Astrocyte (in vitro differentiated cells and primary cell): ENCODE data around the gene TMEM130. TPM values are rescaled to one million over a fixed set of nuclear protein-coding genes. Genes with fewer than 3 reads are reported as not detected.

ENCODE experiments used
- DNase-seq: peaks from one replicate; pipeline ENCODE4 v3.0.0-alpha.2; 2010; ENCODE audit warnings: low read depth
- FAIRE-seq: peaks from 2 replicates; lab custom pipeline; 2011; peaks lifted over from hg19 to GRCh38; lab: Jason Lieb, UNC
- H2AFZ ChIP-seq: 2 replicates; pipeline ENCODE4 v1.6.0; 2012; ENCODE audit warnings: low read depth, low read length, inconsistent platforms
- H3K27ac ChIP-seq: 2 replicates; pipeline ENCODE4 v1.5.1; 2011; ENCODE audit warnings: low read depth, low read length, inconsistent platforms
- H3K27me3 ChIP-seq: 2 replicates; pipeline ENCODE4 v1.6.0; 2011; ENCODE audit warnings: low read length, inconsistent platforms; ENCODE audit not compliant: insufficient read depth
- H3K36me3 ChIP-seq: 2 replicates; pipeline ENCODE4 v1.5.1; 2011; ENCODE audit warnings: low read length, inconsistent platforms; ENCODE audit not compliant: insufficient read depth
- H3K4me1 ChIP-seq: 2 replicates; pipeline ENCODE4 v1.5.1; 2011; ENCODE audit warnings: low read length, inconsistent platforms; ENCODE audit not compliant: insufficient read depth
- H3K4me2 ChIP-seq: 2 replicates; pipeline ENCODE4 v1.6.0; 2012; ENCODE audit warnings: low read length, inconsistent platforms
- H3K4me3 ChIP-seq: 2 replicates; pipeline ENCODE4 v1.5.1; 2011; ENCODE audit warnings: low read depth, mild to moderate bottlenecking, low read length, inconsistent platforms; ENCODE audit not compliant: insufficient read depth
- H3K79me2 ChIP-seq: 2 replicates; pipeline ENCODE4 v1.6.0; 2012; ENCODE audit warnings: mild to moderate bottlenecking, low read length, inconsistent platforms; ENCODE audit not compliant: insufficient read depth
- H3K9ac ChIP-seq: 2 replicates; pipeline ENCODE4 v1.6.0; 2012; ENCODE audit warnings: mild to moderate bottlenecking, low read length, inconsistent platforms
- H3K9me3 ChIP-seq: 2 replicates; pipeline ENCODE4 v1.5.1; 2012; ENCODE audit warnings: low read depth, mild to moderate bottlenecking, low read length, inconsistent platforms; ENCODE audit not compliant: insufficient read depth
- H4K20me1 ChIP-seq: 2 replicates; pipeline ENCODE4 v1.6.0; 2012; ENCODE audit warnings: low read length, inconsistent platforms; ENCODE audit not compliant: insufficient read depth
- H3K27ac Mint-ChIP-seq: one replicate; pipeline ENCODE4 v1.8.0; 2021; ENCODE audit warnings: mild to moderate bottlenecking, mixed read lengths; ENCODE audit not compliant: unreplicated experiment
- H3K27me3 Mint-ChIP-seq: one replicate; pipeline ENCODE4 v1.8.0; 2021; ENCODE audit warnings: low read depth, mixed read lengths; ENCODE audit not compliant: unreplicated experiment
- H3K36me3 Mint-ChIP-seq: one replicate; pipeline ENCODE4 v1.8.0; 2021; ENCODE audit warnings: low read depth, mixed read lengths; ENCODE audit not compliant: unreplicated experiment
- H3K4me1 Mint-ChIP-seq: one replicate; pipeline ENCODE4 v1.8.0; 2021; ENCODE audit warnings: low read depth, mixed read lengths; ENCODE audit not compliant: unreplicated experiment
- H3K4me3 Mint-ChIP-seq: one replicate; pipeline ENCODE4 v1.8.0; 2021; ENCODE audit warnings: mild to moderate bottlenecking, moderate library complexity, mixed read lengths; ENCODE audit not compliant: unreplicated experiment
- H3K9me3 Mint-ChIP-seq: one replicate; pipeline ENCODE4 v1.8.0; 2021; ENCODE audit warnings: mild to moderate bottlenecking, mixed read lengths; ENCODE audit not compliant: unreplicated experiment
- CTCF ChIP-seq: IDR thresholded peaks from 2 replicates; pipeline ENCODE4 v1.5.1; 2011; ENCODE audit warnings: low read depth, mild to moderate bottlenecking, inconsistent platforms, low read length, moderate library complexity; ENCODE audit not compliant: insufficient read depth
- EZH2 ChIP-seq: IDR thresholded peaks from 2 replicates; pipeline ENCODE4 v1.6.1; 2012; ENCODE audit warnings: mild to moderate bottlenecking, low read length, inconsistent platforms; ENCODE audit not compliant: insufficient read depth
- total RNA-seq: library from RNA; stranded (reverse); gene quantifications from 2 replicates; pipeline ENCODE4 v1.2.1, GENCODE V29; 2021

Gene TMEM130
- total RNA-seq, 1 donor from 2014 or later: 12.4 TPM

- peaks cover 1% of the 10 kb centered on the region for H3K9me3 Mint-ChIP-seq
- no peak overlapping the region for H3K27ac Mint-ChIP-seq
- Histone ChIP-seq H3K27me3 (no peaks in the 10 kb centered on the region), H3K4me2 (no peak overlapping the region), H3K79me2 (no peaks in the 10 kb centered on the region), H3K9ac (no peak overlapping the region), H3K27ac (no peak overlapping the region), H3K9me3 (no peaks in the 10 kb centered on the region), H2AFZ (no peak overlapping the region), H3K4me3 (no peak overlapping the region), H3K4me1 (no peaks in the 10 kb centered on the region), H3K36me3 (no peaks in the 10 kb centered on the region), H4K20me1 (no peaks in the 10 kb centered on the region)
- DNase-seq: no peak
- TF ChIP-seq CTCF (no peak), EZH2 (no peak)
- no peak for FAIRE-seq
- H3K36me3 Mint-ChIP-seq: no peaks in the 10 kb centered on the region
- no peak overlapping the region for H3K4me3 Mint-ChIP-seq
- peaks cover 4% of the 10 kb centered on the region for H3K27me3 Mint-ChIP-seq
- H3K4me1 Mint-ChIP-seq: peaks cover 5% of the 10 kb centered on the region
Observed at GRCh38 chr7:98808751-98809460, 60.9 kb downstream of the TMEM130 start.

- Histone ChIP-seq H2AFZ (no peak overlapping the region), H3K9ac (no peak overlapping the region), H3K27ac (no peak overlapping the region), H3K79me2 (no peaks in the 10 kb centered on the region), H3K27me3 (no peaks in the 10 kb centered on the region), H3K4me3 (no peak overlapping the region), H3K4me1 (peaks cover 3% of the 10 kb centered on the region), H3K9me3 (no peaks in the 10 kb centered on the region), H3K36me3 (no peaks in the 10 kb centered on the region), H3K4me2 (no peak overlapping the region), H4K20me1 (no peaks in the 10 kb centered on the region)
- H3K4me3 Mint-ChIP-seq: no peak overlapping the region
- peaks cover 4% of the 10 kb centered on the region for H3K27me3 Mint-ChIP-seq
- H3K36me3 Mint-ChIP-seq: no peaks in the 10 kb centered on the region
- peaks cover 5% of the 10 kb centered on the region for H3K4me1 Mint-ChIP-seq
- no peak for TF ChIP-seq EZH2
- no peak for TF ChIP-seq CTCF
- FAIRE-seq (no peak), DNase-seq (peak; percentile 41)
- peak overlapping the region; percentile 8 for H3K27ac Mint-ChIP-seq
- peaks cover 1% of the 10 kb centered on the region for H3K9me3 Mint-ChIP-seq
Observed at GRCh38 chr7:98807068-98808048, 62.5 kb downstream of the TMEM130 start.
